Measurements from ENCODE around the gene SYT11.

Gene SYT11

DNA sequence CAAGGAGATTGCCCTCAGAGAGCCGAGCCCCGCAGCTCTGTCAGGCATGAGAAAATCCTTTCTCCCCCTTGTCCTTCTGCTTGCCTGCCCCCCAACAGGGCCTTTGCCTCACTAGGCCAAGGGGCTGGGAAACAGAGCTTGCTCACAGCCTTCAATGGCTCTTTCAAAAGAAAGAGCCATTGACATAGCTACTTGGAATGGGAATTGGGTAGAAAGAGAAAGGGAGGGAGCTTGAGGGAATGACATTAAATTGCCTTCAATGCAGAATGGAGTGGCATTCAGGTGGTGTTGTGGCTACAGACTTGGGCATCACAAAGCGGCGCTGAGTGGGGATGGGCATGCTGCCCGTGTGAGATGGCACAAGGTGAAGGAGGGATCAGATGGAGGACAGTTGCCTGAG, 13.2 kb downstream of the SYT11 start:
- H3K9ac ChIP-seq (ENCODE audit: low read length), result no peak overlapping the region
- H3K36me3 ChIP-seq (replicated peaks; ENCODE audit: insufficient read depth, low read length), result no peaks in the 10 kb centered on the region
- no peak for TF ChIP-seq EZH2 (optimal IDR thresholded peaks at IDR 0.05; ENCODE audit: low read depth, low read length)
- no peak for TF ChIP-seq EZH2phosphoT487 (IDR thresholded peaks at IDR 0.05; ENCODE audit: low read length)
- TF ChIP-seq, protein P1, sequence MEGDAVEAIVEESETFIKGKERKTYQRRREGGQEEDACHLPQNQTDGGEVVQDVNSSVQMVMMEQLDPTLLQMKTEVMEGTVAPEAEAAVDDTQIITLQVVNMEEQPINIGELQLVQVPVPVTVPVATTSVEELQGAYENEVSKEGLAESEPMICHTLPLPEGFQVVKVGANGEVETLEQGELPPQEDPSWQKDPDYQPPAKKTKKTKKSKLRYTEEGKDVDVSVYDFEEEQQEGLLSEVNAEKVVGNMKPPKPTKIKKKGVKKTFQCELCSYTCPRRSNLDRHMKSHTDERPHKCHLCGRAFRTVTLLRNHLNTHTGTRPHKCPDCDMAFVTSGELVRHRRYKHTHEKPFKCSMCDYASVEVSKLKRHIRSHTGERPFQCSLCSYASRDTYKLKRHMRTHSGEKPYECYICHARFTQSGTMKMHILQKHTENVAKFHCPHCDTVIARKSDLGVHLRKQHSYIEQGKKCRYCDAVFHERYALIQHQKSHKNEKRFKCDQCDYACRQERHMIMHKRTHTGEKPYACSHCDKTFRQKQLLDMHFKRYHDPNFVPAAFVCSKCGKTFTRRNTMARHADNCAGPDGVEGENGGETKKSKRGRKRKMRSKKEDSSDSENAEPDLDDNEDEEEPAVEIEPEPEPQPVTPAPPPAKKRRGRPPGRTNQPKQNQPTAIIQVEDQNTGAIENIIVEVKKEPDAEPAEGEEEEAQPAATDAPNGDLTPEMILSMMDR (IDR thresholded peaks at IDR 0.05; ENCODE audit: low read length), result no peak
- H3K4me3 ChIP-seq (ENCODE audit: low read length), result no peak overlapping the region
- H3K4me1 ChIP-seq (ENCODE audit: low read length), result no peaks in the 10 kb centered on the region
- H4K20me1 ChIP-seq (ENCODE audit: insufficient read depth, low read length), result no peaks in the 10 kb centered on the region
- H3K27me3 ChIP-seq (replicated peaks; ENCODE audit: insufficient read depth, low read length), result no peaks in the 10 kb centered on the region
- no peak overlapping the region for H3K4me2 ChIP-seq (ENCODE audit: low read depth, low read length)
- no peaks in the 10 kb centered on the region for H3K9me3 ChIP-seq (replicated peaks; ENCODE audit: insufficient read depth, low read length)
- no peak for DNase-seq
- H3F3A ChIP-seq (ENCODE audit: insufficient read depth, low read length), result no peaks in the 10 kb centered on the region
- H3K9me2 ChIP-seq (replicated peaks; ENCODE audit: insufficient read depth, low read length), result no peaks in the 10 kb centered on the region
- H3K79me2 ChIP-seq (ENCODE audit: low read length), result no peaks in the 10 kb centered on the region
- H2AFZ ChIP-seq (ENCODE audit: low read length), result no peak overlapping the region
- H3K27ac ChIP-seq (ENCODE audit: low read length), result no peak overlapping the region

DNA sequence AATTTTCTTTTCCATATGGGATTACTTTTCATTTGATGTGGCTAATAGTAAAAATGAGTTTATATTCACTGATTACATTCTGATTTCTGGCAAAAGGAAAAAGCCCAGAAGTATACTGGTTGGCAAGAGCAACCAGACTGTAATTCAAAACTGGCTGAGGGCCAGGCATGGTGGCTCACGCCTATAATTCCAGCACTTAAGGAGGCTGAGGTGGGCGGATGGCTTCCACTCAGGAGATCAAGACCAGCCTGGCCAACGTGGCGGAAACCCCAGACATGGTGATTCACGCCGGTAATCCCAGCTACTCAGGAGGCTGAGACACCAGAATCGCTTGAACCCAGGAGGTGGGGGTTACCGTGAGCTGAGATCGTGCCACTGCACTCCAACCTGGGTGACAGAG, 14.5 kb downstream of the SYT11 start:
- Histone ChIP-seq H3K9ac (ENCODE audit: low read length) (no peak overlapping the region), H3K9me3 (replicated peaks; ENCODE audit: insufficient read depth, low read length) (no peaks in the 10 kb centered on the region), H3K79me2 (ENCODE audit: low read length) (no peaks in the 10 kb centered on the region), H3K36me3 (replicated peaks; ENCODE audit: insufficient read depth, low read length) (no peaks in the 10 kb centered on the region), H3K4me2 (ENCODE audit: low read depth, low read length) (no peak overlapping the region), H3K4me3 (ENCODE audit: low read length) (no peak overlapping the region), H3K27ac (ENCODE audit: low read length) (no peak overlapping the region), H4K20me1 (ENCODE audit: insufficient read depth, low read length) (no peaks in the 10 kb centered on the region), H3K4me1 (ENCODE audit: low read length) (no peaks in the 10 kb centered on the region), H3F3A (ENCODE audit: insufficient read depth, low read length) (no peaks in the 10 kb centered on the region), H3K9me2 (replicated peaks; ENCODE audit: insufficient read depth, low read length) (no peaks in the 10 kb centered on the region), H2AFZ (ENCODE audit: low read length) (no peak overlapping the region), H3K27me3 (replicated peaks; ENCODE audit: insufficient read depth, low read length) (no peaks in the 10 kb centered on the region)
- no peak for DNase-seq
- TF ChIP-seq, protein P1 (IDR thresholded peaks at IDR 0.05; ENCODE audit: low read length), result no peak
- no peak for TF ChIP-seq EZH2phosphoT487 (IDR thresholded peaks at IDR 0.05; ENCODE audit: low read length)
- TF ChIP-seq EZH2 (optimal IDR thresholded peaks at IDR 0.05; ENCODE audit: low read depth, low read length), result no peak

DNA sequence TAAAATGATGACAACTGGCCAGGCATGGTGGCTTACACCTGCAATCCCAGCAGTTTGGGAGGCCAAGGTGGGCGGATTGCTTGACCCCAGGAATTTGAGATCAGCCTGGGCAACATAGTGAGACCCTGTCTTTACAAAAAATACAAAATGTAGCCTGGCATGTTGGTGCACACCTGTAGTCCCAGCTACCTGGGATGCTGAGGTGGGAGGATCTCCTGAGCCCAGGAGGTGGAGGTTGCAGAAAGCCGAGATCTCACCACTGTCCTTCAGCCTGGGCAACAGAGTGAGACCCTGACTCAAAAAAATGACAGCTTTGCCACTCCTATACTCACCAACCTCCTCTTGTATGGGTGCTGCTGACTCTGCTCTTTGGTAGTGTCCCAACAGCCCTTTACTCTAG, 18.6 kb downstream of the SYT11 start:
- H3F3A ChIP-seq (ENCODE audit: insufficient read depth, low read length), result no peaks in the 10 kb centered on the region
- DNase-seq, result no peak
- H3K4me1 ChIP-seq (ENCODE audit: low read length), result no peaks in the 10 kb centered on the region
- H3K79me2 ChIP-seq (ENCODE audit: low read length), result no peaks in the 10 kb centered on the region
- H3K27ac ChIP-seq (ENCODE audit: low read length), result no peak overlapping the region
- H4K20me1 ChIP-seq (ENCODE audit: insufficient read depth, low read length), result no peaks in the 10 kb centered on the region
- no peaks in the 10 kb centered on the region for H3K9me3 ChIP-seq (replicated peaks; ENCODE audit: insufficient read depth, low read length)
- H3K4me3 ChIP-seq (ENCODE audit: low read length), result no peak overlapping the region
- H2AFZ ChIP-seq (ENCODE audit: low read length), result no peak overlapping the region
- no peaks in the 10 kb centered on the region for H3K36me3 ChIP-seq (replicated peaks; ENCODE audit: insufficient read depth, low read length)
- H3K4me2 ChIP-seq (ENCODE audit: low read depth, low read length), result no peak overlapping the region
- no peaks in the 10 kb centered on the region for H3K27me3 ChIP-seq (replicated peaks; ENCODE audit: insufficient read depth, low read length)
- no peak overlapping the region for H3K9ac ChIP-seq (ENCODE audit: low read length)
- TF ChIP-seq, protein P1 (IDR thresholded peaks at IDR 0.05; ENCODE audit: low read length), result no peak
- no peak for TF ChIP-seq EZH2phosphoT487 (IDR thresholded peaks at IDR 0.05; ENCODE audit: low read length)
- TF ChIP-seq EZH2 (optimal IDR thresholded peaks at IDR 0.05; ENCODE audit: low read depth, low read length), result no peak
- no peaks in the 10 kb centered on the region for H3K9me2 ChIP-seq (replicated peaks; ENCODE audit: insufficient read depth, low read length)
